Forelimb muscle (tissue), 1 donor: ENCODE results near the gene FOSL1. TPM values are rescaled to one million over a fixed set of nuclear protein-coding genes. Genes with fewer than 3 reads are reported as not detected.
A peak's percentile ranks its signal among the peaks of the same experiment; 100 is the strongest.

Experiments used
- DNase-seq: peaks from one replicate; pipeline ENCODE4 v3.0.0-alpha.2; 2013; ENCODE audit warnings: low read depth
- polyA plus RNA-seq: library from polyadenylated mRNA; unstranded; fragments of 120-200 nt; gene quantifications from one replicate; pipeline ENCODE4 v1.2.1, GENCODE V29; 2013; ENCODE audit not compliant: insufficient read length

FOSL1 gene
- polyA plus RNA-seq, 1 donor: not detected

DNA sequence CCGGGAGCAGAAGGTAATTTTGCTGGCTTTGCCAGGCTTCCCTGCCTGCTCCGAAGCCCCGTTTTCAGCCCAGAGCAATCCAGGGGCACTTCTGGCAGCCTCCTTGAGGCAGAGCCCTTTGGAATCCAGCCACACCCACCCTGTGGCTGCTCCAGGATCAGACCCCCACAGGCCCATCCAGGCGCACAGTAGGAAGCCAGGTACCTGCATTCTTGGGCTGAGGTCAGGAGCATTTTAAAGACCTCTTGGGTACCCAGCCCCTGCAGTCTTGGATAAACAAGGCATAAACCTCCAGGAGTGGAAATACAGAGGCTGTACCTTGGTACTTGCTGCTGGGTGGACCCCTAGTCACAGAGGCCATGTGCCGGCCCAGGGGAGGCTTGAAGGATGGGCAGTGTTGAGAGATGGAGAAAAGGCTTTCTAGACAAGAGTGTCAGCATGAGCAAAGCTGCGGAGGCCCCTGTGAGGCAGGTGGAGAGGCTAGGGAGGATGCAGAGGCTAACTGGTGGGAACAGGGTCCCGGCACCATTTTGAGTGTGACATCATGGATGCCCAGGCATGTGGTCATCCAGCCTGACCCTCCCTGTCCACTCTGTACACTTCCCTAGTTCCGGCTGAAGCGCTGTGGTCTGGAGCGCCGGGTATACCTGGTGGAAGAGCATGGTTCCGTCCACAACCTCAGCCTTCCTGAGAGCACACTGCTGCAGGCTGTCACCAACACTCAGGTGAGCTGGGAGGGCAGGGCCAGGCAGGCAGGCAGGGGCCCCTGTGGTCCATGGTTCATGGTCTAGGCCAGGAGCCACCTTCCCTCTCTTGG, 36.1 kb downstream of the FOSL1 start:
- no peak for DNase-seq

GRCh38 chr11:65862941-65863888, 37.0 kb downstream of the FOSL1 start:
- no peak for DNase-seq

DNA sequence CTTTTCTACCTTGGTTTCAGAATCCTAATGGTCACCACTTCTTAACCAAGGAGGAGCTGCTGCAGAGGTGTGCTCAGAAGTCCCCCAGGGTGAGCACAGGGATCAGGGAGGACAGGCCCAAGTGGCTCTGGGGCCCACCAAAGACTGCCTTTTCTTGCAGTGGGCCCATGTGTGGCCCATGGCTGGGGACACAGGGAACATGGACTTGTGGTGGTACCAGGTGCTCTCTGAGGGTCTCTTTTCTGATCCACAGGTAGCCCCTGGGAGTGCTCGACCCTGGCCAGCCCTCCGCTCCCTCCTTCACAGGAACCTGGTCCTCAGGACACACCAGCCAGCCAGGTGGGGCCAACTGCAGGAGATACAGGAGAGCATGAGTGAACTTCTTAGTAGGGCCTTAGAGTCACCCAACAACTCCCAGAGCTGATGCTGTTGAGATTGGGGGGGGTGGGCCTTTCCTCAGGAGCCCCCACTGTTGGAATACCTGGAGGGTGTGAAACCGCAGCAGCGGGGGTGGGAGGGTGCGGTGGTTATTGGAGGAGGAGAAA, 37.9 kb downstream of the FOSL1 start:
- no peak for DNase-seq

DNA sequence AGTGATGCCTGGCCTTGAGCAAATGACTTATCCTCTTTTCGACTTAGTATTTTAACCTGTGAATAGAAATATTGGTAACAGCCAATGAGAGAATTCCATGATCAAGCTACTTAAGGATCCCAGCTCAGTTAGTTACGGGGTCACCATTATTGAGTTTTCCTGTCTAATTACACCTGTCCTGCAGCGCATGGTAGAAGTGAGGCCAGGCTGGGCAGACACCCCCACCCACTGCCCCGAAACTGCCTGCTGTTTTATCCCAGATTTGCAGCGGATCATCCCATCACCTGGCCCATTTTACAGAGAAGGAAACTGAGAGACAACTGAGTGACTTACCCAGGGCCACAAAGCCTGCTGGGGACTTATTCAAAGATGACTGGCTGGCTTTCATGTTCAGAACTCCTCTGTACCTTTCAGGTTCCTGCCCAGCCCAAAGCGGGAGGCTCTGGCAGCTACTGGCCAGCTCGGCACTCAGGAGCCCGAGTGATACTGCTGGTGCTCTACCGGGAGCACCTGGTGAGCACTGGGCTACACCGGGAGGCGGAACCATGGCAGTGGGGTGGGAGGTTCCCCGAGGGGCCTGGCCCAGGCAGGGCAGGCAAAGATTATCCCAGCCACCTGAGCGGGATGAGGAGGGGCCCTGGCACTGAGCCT, 38.5 kb downstream of the FOSL1 start:
- DNase-seq: no peak

DNA sequence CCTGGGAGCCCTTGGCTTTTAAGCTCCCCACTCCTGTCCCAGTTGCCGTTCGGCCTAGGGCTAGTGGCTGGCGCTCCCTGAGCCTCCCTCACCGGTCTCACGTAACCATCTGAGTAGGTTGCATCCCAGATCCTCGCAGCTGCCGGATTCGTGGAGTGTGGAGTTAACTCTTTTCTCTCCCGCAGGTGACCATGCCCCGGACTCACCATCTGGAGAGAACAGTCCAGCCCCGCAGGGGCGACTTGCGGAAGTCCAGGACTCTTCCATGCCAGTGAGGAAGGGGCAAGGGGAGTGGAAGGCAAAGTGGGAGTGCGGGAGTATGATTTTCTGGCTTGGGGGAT, 39.1 kb downstream of the FOSL1 start:
- no peak for DNase-seq

DNA sequence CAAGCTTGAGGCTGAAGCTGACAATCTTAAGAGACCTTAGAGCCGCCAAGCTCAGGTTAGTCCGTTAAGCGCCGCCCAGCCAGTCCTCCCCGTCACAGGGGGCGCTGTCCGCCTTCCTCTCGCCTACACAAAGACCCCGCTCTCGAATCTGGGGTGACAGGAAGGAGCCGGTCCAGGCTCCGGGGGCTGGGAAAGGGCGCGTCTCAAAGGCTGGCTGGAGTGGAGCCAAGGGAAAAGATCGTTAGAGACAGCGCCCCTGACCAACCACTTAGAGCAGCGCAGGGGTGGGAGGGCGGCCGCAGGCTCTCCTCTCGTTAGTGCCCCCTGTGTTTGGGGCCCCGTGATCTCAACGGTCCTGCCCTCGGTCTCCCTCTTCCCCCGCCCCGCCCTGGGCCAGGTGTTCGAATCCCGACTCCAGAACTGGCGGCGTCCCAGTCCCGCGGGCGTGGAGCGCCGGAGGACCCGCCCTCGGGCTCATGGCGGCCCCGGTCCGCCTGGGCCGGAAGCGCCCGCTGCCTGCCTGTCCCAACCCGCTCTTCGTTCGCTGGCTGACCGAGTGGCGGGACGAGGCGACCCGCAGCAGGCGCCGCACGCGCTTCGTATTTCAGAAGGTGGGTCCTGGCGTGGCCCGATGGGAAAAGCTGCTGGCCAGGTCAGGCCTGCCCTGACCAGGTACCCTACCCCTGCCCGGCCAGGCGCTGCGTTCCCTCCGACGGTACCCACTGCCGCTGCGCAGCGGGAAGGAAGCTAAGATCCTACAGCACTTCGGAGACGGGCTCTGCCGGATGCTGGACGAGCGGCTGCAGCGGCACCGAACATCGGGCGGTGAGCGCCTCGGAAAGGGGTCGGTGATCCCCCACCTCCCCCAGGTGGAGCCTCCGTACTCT, 39.7 kb downstream of the FOSL1 start, which contains the start of gene MUS81:
TSS of gene MUS81 (plus strand) at position 156 of the 887 bp plus-strand sequence. CDS start at position 477, 321 bp downstream.
- DNase-seq: peak; percentile 91

DNA sequence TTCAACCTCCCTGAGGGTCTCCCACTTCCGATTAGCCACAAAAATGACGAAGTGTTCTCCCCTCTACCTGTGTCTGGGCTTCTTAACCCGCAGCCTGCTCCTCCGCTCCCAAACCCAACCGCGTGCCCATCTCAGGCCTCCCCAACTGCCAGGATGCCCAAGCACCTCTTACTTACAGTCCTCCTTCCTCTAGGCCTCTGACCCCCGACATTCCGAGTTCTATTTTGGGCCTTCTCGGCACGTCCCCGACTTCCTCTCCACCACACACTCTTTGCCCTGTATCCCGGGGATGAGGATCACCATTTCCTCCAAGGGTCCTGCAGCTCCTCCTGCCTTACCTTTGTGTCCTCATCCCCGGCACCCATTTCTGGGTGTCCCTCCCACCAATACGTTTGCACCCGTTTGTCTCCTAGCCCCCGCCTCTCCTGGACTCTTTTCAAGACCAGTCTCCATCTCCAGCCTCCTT, 40.3 kb downstream of the FOSL1 start:
- no peak for DNase-seq

DNA sequence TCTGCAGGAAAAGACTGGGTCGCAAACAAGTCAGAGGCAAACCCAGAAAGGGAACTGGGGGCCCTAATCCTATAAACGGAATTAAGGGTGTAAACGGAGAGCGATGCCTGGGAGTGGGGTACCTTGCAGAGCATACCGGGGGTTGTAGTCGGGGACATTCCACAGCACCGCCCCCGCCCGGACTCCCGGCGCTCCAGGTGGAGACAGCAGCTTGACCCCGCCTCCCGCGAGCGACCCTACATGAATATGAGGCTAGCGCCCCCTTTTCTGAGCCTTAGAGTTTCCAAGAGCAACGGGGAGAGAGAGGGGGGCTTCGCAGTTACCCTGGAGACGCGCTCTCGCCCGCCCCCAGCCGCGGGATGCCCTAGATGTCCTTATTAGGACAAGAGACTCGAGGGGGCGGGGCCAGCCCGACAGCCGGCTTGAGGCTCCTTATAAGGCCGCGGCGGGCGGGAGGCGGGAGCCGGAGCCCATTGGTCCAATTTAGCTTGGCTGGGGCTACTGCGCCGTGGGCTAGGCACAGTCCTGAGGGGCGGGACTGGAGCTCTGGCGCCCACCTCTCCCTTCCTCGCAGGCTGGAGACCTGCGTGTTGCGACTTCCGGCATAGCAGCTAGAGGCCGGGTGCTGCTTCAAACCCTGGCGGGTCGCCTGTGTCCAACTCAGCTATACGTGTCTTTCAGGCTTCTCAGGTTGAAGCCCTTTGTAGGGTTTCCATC, 40.9 kb downstream of the FOSL1 start:
- DNase-seq: peak; percentile 83

- no peak for DNase-seq
Observed at GRCh38 chr11:65858681-65859087, 41.5 kb downstream of the FOSL1 start.

GRCh38 chr11:65857853-65858680, 42.1 kb downstream of the FOSL1 start, which contains the start of gene CFL1:
Gene CFL1 (minus strand): TSS chr11:65858180. CDS start chr11:65858099, 81 bp downstream.
- peak; percentile 92 for DNase-seq

- no peak for DNase-seq
Observed at GRCh38 chr11:65857500-65857852, 42.7 kb downstream of the FOSL1 start.

DNA sequence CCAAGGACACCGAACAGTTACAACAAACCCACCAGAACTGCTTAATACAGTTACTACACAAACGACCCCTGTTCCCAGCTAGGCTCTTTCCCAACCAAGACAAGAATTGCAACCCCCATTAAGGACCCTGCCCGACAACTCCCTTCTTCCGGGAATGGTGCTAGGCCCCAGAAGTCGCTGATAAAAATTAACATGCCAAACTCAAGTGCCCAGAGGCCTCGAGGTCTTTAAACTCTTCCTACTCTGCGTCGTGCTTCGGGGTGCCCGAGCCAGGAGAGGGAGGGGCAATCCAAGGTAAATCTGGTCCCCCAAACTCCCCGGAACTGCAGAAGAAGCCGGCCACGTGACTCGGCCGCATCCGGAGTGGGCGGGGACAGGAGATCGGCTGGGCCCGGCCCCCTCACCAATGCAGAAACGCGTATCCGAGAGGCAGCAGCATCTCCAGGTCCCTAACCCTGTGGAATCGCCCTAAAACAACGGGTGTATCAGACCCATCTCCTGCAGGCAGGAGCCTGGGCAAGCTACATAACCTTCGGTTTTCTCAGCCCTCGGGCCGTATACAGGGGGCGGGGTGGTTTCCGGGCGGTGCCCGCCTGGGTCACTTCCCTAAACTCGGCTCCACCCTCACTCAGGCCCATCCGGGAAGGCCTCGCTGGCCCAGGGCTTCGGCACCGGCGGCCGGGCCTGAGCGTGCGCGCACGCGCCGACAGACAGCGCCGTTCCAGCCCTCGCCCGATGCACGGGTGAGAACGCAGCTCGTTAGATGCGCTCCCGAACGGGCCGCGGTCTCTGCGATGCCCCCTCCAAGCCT, 43.3 kb downstream of the FOSL1 start:
- no peak for DNase-seq

- no peak for DNase-seq
Observed at GRCh38 chr11:65855927-65856363, 44.2 kb downstream of the FOSL1 start.

DNA sequence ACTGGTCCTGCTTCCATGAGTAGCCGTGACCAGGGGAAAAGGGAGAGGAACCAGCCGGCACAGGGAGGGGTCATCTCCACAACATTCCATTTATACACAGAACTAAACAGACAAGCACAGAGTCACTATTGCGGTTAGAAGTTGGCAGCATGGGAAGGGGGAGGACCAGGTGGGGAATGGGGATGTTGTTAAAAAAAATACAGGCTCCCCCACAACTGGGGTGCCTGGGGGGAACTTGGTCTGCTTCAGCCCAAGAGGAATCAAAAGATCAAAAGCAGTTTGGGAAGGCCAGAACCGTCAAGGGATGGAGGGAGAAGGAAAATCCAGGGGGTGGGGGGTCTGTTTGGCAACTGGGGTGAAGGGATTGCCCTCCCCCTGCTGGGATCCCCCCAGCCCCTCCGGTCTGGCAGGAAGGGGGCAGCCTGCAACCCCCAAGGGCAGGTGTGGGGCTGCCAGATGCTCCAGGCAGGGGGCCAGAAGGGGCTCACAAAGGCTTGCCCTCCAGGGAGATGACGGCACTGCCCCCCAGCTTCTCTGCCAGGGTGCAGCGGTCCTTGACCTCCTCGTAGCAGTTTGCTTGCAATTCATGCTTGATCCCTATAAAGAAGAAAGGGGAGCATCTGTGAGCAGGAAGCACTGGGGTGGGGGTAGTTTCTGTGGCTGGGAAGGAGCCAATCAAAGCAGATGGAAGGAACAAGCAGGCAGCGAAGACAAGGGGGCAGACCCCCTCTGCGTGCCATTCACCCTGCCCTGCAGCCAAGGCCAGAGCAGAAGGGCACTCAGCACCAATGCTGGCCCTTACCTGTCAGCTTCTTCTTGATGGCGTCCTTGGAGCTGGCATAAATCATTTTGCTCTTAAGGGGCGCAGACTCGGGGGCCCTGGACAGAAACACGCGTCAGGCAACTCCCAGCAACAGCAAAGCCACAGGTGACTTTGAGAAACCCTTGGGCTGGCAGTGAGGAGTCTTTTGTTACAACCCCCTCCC, 45.0 kb downstream of the FOSL1 start:
- DNase-seq: no peak

DNA sequence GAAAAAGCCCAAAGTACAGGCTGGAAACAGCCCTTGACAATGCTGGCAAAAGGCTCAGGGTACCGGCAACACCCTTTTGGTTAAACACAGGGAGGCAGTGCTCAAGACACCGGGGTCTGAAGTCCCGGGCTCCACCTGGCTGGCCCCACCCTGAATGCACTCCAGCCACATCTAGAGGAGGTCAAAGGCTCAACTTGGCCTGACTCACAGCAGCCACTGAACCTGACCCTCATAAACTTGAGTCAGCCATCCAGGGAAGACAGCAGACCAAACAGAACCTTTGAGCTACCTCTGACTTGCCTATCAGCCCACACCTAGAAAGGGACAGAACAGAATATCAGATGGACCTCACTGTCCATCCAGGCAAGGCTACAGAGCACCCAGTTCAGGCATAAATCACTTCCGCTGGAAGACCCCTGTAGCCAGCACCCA, 46.0 kb downstream of the FOSL1 start:
- DNase-seq: no peak

- no peak for DNase-seq
Observed at GRCh38 chr11:65853246-65853979, 46.8 kb downstream of the FOSL1 start.
